Measurements from ENCODE around the gene FTO.

The FTO gene

DNA sequence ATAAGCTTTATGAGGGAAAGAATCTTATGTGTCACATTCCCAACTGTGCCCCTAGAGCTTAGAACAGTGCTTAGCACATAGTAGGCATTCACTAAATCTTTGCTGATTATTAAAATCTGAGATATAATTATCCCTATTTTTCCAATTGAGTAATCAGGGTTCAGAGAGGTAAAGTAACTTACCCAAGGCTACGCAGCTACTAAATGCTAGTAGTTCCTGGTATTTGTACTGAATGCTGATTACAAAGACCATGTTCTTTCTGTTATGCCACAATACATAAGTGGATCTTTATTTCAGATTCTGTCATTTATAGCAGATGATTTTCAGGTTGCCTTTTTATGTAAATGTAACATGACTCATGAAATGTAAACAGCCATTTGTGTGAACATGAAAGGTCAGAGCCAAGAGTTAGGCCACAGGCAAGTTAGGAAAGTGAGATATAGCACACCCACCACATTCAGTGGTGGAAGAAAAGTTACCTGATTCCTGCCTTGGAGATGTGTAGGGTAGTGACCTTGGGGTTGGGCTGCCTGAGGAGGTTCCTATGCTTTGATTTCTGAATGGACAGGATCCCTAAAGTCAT, 77.2 kb downstream of the FTO start:
- TF ChIP-seq, protein P1, sequence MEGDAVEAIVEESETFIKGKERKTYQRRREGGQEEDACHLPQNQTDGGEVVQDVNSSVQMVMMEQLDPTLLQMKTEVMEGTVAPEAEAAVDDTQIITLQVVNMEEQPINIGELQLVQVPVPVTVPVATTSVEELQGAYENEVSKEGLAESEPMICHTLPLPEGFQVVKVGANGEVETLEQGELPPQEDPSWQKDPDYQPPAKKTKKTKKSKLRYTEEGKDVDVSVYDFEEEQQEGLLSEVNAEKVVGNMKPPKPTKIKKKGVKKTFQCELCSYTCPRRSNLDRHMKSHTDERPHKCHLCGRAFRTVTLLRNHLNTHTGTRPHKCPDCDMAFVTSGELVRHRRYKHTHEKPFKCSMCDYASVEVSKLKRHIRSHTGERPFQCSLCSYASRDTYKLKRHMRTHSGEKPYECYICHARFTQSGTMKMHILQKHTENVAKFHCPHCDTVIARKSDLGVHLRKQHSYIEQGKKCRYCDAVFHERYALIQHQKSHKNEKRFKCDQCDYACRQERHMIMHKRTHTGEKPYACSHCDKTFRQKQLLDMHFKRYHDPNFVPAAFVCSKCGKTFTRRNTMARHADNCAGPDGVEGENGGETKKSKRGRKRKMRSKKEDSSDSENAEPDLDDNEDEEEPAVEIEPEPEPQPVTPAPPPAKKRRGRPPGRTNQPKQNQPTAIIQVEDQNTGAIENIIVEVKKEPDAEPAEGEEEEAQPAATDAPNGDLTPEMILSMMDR (IDR thresholded peaks at IDR 0.05; ENCODE audit: low read depth, low read length) = no peak
- H3K9me3 ChIP-seq = no peaks in the 10 kb centered on the region
- H3K4me1 ChIP-seq = no peaks in the 10 kb centered on the region
- DNase-seq = no peak
- no peak overlapping the region for H3K4me3 ChIP-seq (ENCODE audit: low read depth, low read length)
- H3K36me3 ChIP-seq = no peaks in the 10 kb centered on the region
- H3K27me3 ChIP-seq = no peaks in the 10 kb centered on the region

DNA sequence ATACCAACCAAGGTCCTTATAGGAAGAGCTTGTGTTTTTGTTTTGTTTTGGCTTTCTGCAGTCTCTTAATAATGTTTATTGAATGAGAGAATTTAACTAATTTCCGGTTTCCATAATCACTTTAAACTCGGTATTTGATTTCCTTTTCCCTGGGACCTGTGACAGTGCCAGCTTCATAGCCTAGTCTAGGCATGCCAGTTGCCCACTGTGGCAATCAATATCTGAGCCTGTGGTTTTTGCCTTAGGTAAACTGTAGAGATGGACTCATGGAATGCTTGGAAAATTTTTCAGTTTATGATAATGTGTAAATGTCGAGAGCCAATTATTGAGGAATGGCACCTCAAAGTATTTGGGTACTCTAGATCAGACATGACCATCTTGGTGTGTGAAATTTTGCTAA, 78.2 kb downstream of the FTO start:
- Histone ChIP-seq H3K9me3 (no peaks in the 10 kb centered on the region), H3K4me1 (no peaks in the 10 kb centered on the region; the same call in 1 of the 2 replicates), H3K36me3 (no peaks in the 10 kb centered on the region), H3K27me3 (no peaks in the 10 kb centered on the region), H3K4me3 (ENCODE audit: low read depth, low read length) (no peak overlapping the region)
- no peak for DNase-seq
- TF ChIP-seq, protein P1 (IDR thresholded peaks at IDR 0.05; ENCODE audit: low read depth, low read length) = no peak

DNA sequence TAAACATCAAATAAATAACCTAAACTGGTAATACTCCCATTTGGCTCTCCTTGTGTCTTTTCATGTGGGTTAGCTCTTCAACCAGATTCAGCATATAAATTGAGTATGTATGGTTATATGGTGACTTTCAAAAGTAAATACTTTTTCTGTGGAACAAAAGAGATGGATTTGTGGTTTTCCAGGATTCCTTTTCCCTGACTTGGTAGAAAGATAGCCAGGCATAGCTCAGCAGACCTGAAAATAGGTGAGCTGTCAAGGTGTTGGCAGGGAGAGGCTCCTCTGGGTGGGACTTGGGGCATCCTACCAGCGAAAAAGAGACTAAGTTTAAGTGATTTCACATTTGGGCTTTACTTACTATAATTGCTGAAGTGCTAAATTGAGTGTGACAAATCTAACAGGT, 80.3 kb downstream of the FTO start:
- no peak for DNase-seq
- no peaks in the 10 kb centered on the region; the same call in 1 of the 2 replicates for H3K4me1 ChIP-seq
- TF ChIP-seq, protein P1 (IDR thresholded peaks at IDR 0.05; ENCODE audit: low read depth, low read length) = no peak
- H3K36me3 ChIP-seq = no peaks in the 10 kb centered on the region
- H3K27me3 ChIP-seq = no peaks in the 10 kb centered on the region
- no peaks in the 10 kb centered on the region for H3K9me3 ChIP-seq
- no peak overlapping the region for H3K4me3 ChIP-seq (ENCODE audit: low read depth, low read length)

DNA sequence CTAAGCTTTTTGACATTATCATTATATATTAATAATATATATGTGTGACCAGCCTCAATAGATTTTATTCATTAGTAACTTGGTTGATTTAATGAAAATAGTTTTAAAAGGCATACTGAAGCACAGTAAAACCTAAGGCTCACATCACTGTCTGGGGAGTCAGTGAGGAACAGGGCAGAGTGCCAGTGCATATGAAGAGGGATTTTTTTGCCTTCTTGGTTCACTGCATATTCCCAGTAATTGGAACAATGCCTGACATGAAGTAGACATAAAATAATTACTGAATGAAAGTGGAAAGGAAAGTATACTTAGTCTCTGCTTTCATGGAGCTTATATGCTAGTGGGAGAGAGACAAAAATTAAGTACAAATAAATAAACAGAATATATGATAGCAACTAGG, 81.1 kb downstream of the FTO start:
- TF ChIP-seq, protein P1 (IDR thresholded peaks at IDR 0.05; ENCODE audit: low read depth, low read length) = no peak
- no peaks in the 10 kb centered on the region; the same call in 1 of the 2 replicates for H3K4me1 ChIP-seq
- H3K36me3 ChIP-seq = no peaks in the 10 kb centered on the region
- no peaks in the 10 kb centered on the region for H3K9me3 ChIP-seq
- H3K4me3 ChIP-seq (ENCODE audit: low read depth, low read length) = no peak overlapping the region
- no peaks in the 10 kb centered on the region for H3K27me3 ChIP-seq
- no peak for DNase-seq

DNA sequence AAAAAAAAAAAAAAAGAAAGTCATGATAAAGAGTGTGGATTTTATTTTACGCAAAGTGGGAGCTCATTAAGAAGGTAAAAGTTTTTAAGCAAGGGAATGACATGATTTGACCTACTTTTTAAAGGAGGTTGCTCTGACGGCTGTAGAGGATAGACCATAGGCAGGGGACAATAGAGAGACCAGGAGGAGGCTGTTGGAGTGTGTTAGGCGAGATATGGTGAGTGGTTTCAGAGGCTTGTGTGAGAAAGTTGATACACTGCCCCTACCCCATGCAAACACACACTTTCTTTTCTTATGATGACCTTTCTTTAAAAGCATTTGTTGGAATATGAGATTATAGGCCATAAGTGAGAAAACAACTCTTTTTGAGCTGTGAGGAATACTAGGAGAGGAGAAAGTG, 82.0 kb downstream of the FTO start:
- TF ChIP-seq, protein P1 (IDR thresholded peaks at IDR 0.05; ENCODE audit: low read depth, low read length) = no peak
- Histone ChIP-seq H3K27me3 (no peaks in the 10 kb centered on the region), H3K4me1 (no peaks in the 10 kb centered on the region; the same call in 1 of the 2 replicates), H3K36me3 (no peaks in the 10 kb centered on the region), H3K4me3 (ENCODE audit: low read depth, low read length) (no peak overlapping the region), H3K9me3 (no peaks in the 10 kb centered on the region)
- DNase-seq = no peak

DNA sequence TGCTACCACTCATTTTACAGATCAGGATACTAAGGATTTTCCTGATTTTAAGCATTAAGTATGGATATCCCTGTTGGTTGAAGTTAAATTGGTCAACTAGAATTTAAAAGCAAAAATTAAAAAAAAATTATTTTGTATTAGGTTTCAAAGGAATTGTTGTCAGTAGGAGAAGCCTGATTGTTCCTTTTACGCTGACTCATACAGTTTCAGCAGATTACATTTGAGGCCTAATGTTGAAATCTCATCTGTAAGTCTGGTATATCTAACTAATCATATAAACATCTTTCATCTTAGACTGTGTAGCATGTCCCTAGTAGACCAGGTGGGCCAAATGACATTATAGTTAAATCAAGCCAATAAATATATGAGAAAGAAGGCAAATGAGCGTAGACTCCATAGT, 83.5 kb downstream of the FTO start:
- Histone ChIP-seq H3K9me3 (no peaks in the 10 kb centered on the region), H3K36me3 (no peaks in the 10 kb centered on the region), H3K27me3 (no peaks in the 10 kb centered on the region), H3K4me3 (ENCODE audit: low read depth, low read length) (no peak overlapping the region), H3K4me1 (no peaks in the 10 kb centered on the region; the same call in 1 of the 2 replicates)
- DNase-seq = no peak
- TF ChIP-seq, protein P1 (IDR thresholded peaks at IDR 0.05; ENCODE audit: low read depth, low read length) = no peak

All from BE2C (cell line).